Measurements from ENCODE around the gene C1orf105.
"Not testable (repeated sequence)": the region's sequence is repeated elsewhere in the genome, so short reads cannot be mapped to it uniquely, and the experiment has no call there.

Gene C1orf105, protein sequence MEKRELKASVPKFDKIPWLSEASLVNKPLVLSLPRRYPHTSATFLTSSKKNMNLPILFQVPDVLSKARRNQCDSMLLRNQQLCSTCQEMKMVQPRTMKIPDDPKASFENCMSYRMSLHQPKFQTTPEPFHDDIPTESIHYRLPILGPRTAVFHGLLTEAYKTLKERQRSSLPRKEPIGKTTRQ

DNA sequence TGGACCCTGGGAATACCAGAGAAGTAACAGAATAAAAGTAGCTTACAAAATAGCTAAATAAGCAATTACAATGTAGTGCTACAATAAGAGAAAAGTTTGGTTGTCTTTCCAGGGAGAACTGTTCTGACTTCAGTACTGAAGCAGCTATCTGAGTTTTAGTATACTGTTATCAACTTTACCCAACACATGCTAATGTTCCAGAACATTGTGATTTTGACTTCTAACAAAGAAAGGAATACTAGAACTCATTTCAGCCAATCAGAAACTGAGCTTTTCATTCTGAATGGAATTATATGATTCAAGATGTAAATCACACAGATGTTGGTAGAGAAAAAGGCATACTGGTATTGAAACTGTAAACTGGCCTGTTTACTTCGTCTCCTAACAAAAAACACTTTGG, at the start of gene C1orf105:
TSS of gene C1orf105 (plus strand) at position 301 of the 400 bp plus-strand sequence. CDS start 201 bp downstream, outside the sequence.
- no peak for DNase-seq

- DNase-seq = not testable (repeated sequence)
Observed at GRCh38 chr1:172371646-172372045, 48.8 kb upstream of the C1orf105 start.

GRCh38 chr1:172373864-172374263, 46.6 kb upstream of the C1orf105 start:
- no peak for DNase-seq

DNA sequence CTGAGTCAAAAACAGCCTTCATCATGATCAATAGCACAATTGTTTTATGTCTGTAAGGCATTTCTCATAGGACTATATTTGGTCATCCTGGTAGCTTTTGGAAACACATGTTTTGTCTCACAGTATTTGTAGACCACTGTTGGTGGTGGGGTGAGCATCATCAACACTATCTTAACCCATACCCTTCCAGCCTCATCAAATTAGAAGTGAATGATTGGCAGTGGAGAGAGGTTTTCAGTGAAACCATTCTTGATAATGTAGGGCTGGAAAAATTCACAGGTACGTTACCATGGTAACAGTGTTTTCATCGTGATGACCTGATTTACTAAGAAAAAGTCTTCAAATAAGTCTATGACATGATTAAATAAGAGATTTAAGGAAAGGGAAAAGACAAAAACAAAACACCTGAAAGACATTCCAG, 45.3 kb upstream of the C1orf105 start:
- DNase-seq = no peak

DNA sequence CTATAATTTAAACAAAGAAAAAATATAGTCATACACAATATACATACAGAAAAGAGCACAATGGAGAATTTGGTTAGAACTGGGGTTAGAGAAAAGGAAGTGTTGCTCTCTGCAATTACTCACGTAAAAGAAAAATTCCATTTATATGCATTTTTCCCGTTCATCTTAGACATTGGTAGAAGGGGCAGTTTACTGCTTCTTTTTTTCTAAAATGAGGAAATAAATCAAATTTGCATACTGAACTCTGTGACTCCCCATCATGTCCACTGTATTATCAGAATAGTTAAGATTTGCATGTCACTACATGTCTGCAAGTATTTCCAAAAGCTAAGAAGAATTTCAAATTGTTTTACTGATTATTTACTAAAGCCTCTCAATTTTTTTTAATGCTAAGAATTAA, 44.1 kb upstream of the C1orf105 start:
- no peak for DNase-seq

GRCh38 chr1:172377565-172377964, 42.9 kb upstream of the C1orf105 start:
- no peak for DNase-seq

- no peak for DNase-seq
Observed at GRCh38 chr1:172378109-172378760, 42.2 kb upstream of the C1orf105 start.

DNA sequence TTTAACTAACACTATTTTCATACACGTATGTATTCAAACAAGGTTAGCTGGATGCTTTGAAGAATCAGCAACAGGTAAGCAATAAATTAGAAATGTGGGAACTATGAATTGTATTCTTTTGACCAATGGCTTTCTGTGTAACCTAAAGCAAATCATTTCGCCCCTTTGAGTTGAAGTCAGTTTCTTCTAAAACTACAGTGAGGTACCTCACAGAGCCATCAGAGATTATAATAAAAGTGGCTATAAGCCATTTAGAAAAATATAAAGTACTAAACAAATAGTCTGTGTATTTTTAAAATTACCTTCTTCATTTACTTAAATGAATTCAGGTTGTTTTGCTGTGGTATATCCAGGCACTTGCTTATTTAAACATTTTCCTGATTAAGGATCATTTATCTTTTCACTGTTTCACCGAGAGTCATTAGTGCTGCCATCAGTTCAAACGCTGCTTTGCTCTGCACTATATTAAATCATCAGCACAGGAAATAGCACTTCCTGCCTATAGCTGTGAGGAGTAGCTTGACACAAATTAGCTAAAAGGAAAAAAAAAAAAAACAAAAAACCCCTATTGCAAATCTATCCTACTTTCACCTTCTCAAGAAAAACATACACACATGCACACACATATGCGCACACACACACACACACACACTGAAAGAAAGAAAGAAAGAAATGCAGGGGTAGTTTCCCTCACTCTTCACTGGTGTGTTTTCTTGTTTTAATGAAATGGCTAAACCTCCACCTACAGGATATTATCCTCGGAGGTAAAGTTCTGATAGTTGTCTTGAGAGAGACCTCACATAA, 39.8 kb upstream of the C1orf105 start:
- no peak for DNase-seq

- DNase-seq = no peak
Observed at GRCh38 chr1:172381946-172382345, 38.5 kb upstream of the C1orf105 start.

DNA sequence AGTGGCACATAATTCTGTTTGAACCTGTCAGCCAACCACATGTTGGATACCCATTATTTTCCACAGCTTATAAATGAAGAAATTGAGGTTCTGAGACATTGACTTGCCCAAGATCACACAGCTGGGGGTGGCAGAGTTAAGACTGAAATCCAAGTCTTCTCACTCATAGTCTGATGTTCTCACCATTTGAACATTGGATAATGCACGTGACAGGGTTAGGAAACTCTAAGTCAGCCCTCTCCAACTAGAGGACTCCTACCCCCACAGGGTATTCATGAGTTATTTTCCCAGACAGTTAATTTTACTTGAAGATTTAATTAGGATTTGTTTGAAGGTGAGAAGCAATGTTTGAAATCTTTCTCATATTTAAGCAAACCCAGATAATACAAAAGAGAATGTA, 38.1 kb upstream of the C1orf105 start:
- no peak for DNase-seq

GRCh38 chr1:172382990-172383389, 37.5 kb upstream of the C1orf105 start:
- DNase-seq = no peak

DNA sequence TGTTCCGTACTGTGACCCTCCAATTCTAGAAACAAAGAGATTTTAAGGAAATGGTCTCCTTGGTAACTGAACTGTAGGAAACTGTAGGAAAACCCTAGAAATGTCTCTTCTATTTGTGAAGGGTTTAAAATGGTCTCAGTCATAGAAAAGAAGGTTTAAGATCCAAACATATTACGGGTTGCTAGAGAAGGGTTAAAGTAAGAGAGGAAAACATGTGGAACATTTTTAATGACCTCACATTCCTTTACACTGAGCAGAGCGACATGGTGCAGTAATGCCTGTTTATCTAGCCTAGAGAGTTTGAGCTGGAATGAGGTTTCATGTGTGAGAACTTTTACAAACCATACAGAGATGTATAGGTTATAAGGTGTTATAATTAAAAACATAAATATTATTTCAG, 36.9 kb upstream of the C1orf105 start:
- DNase-seq = no peak

- no peak for DNase-seq
Observed at GRCh38 chr1:172384656-172385055, 35.8 kb upstream of the C1orf105 start.

DNA sequence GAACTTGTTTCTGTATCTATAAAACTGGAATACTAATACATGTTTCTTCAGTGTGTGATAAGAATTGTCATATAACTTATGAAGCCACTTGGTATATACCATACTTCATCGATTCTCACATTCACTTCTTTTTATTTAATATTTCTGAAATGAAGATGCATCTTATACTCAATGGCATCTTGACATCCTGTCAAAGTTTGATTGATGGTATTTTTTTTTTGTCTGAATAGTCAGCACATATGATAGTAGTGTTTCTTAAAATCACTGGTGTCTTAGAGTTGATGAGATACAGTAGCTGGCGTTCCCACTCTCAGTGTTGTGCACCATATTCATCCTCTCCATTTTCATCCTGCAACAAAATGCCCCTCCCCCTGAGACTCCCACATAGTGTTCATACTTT, 34.4 kb upstream of the C1orf105 start:
- no peak for DNase-seq

DNA sequence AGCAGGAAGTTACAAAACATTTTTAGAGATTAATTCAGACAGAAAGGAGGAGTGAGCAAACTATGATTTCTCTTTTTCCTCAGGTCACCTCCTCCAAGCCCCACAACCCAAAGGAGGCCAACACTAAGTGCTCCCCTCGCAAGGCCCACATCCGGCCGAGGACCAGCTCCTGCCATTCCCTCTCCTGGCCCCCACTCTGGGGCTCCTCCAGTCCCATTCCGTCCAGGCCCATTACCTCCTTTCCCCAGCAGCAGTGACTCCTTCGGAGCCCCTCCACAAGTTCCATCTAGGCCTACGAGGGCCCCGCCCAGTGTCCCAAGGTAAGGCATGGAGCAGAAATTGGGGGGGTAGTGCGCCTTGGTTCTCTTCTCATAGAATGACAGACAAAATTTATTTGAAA, 32.0 kb upstream of the C1orf105 start:
- no peak for DNase-seq

GRCh38 chr1:172390301-172390682, 30.2 kb upstream of the C1orf105 start:
- no peak for DNase-seq

DNA sequence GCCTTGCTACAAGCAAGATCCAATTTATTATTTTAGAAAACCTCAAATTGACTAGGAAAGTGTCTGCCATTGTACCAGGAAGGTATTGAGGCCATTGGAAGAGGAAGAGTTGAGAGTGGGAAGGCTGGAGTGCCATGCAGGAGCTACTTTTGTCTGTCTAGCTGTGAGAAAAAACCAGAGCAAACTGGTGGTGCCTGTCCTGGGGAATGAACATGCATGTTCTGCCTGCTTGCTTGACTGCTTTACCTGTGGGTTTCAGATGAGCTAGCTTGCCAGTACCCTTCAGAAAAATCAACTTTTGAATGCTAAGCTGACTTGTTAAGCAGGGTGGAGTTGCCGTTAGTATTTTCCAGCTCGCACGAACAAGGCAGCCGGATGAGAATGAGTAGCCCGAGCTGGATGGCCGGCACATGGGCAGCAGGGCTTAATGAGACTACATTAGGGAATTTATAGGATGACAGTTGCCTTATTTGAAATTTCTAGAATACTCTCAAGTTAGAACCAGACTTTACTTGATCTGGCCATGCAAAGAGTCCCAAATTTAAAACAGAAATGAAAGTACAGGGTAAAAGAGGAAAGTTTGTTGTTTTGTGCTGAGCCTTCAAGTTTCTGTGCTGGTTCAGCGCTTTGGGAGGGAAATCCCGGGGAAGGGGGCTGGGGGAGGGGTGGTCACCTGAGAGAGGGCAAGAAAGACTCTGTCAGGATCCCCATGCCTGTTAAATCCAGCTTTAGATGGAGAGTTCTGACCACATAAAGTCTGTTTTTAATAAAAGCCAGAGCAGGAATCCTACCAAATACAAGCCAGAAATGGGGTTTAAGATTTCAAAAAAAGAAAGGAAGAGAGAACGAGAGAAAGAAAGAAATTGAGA, 29.6 kb upstream of the C1orf105 start:
- DNase-seq = no peak

DNA sequence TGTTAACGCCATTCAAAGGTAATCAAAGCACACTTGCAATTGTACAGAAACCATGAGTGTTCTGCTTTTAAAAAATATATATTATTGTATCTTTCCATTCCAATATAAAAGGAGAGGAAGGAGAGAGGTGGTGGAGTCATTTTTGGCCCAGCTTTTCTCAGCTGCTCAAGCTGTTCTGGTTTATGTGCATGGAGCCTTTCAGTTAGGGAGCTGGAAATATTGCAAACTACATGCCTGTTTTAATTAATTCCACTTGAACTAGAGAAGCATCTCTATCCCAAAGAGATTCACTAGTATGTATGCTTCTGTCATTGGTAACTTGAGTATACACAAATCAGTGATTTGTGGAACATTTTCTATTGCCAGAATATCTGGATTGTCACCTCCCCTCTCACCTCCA, 28.5 kb upstream of the C1orf105 start:
- DNase-seq = no peak

DNA sequence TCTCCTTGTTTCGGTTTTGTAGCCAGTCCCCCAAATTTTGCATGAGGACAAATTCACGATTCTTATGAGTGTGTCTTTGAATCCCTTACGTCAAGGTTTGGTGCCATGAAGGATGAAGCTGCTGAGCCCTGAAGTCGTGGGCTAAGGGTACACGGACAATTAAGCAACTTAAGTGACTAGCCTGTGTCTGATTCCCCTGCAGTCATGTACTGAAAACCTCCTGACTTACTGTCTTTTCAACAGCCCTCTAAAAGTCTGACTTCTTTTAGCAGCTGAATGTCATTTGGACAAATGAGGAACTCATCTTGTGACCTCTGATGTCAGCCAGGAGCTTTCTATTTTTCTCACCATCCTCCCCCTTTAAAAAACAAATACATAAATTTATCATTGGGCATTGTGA, 27.1 kb upstream of the C1orf105 start:
- DNase-seq = no peak

GRCh38 chr1:172394141-172394751, 26.2 kb upstream of the C1orf105 start:
- DNase-seq = peak; percentile 66

- DNase-seq = no peak
Observed at GRCh38 chr1:172394811-172395210, 25.7 kb upstream of the C1orf105 start.

- no peak for DNase-seq
Observed at GRCh38 chr1:172395576-172395975, 24.9 kb upstream of the C1orf105 start.

DNA sequence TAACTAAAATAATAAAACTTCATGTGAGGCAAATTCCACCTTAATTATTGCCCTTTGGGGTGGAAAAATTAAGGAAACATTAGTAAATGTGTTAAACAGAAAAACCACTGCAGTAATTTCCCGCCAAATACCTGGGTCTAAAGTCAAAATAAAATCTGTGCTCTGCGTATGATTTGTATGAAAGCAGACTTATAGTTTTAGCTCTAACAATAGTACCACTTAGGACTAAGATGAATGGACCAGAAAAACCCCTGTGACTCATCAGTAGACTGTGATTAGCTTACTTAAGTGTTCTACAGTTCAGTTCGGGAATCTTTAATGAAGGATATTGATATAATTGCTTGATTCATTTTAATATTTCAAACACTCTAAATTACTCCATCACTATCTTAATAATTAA, 23.3 kb upstream of the C1orf105 start:
- DNase-seq = no peak

Data from stimulated activated CD8-positive, alpha-beta memory T cell treated with anti-CD3 and anti-CD28 coated beads, Interleukin-4, amount 100 ng/mL, for 48 hours (primary cell).